ENCODE measurements around the gene CSTF2. TPM values are rescaled to one million over a fixed set of nuclear protein-coding genes. Genes with fewer than 3 reads are reported as not detected.

The CSTF2 gene
- polyA plus RNA-seq, 2 of the 4 experiments (the other 2 are of a cell fraction), result 33.2 to 47.0 TPM

DNA sequence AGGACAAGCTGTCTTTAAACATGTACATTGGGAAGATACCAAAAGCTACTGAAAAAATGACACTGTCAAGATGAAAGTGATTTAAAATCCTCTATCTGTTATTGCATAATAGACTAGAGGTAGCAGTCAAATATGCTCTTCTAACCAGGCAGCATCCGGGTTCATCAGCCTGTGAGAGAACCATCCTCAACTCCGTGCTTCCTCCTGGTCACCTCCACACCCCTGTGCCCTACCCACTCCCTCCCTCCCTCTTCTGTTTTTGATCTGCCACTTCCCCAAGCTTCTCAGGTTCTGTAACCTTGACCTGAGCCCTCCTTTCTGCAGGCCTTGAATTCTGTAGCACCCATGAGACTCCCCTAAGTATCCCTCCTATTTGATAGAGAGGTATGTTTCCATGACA, 48.1 kb downstream of the CSTF2 start:
- H3K9me3 ChIP-seq, result no peaks in the 10 kb centered on the region
- ChIA-PET CTCF (no interaction called here), POLR2A (no interaction called here)
- no peak overlapping the region for H3K27ac ChIP-seq
- TF ChIP-seq RAD21 (conservative IDR thresholded peaks at IDR 0.05 in 1 of 2, IDR thresholded peaks at IDR 0.05 in 1 of 2), result no peak
- no peak for TF ChIP-seq PHF8 (IDR thresholded peaks at IDR 0.05; ENCODE audit: borderline replicate concordance, low read depth)
- no peak for TF ChIP-seq CBX8 (IDR thresholded peaks at IDR 0.05)
- TF ChIP-seq, protein P1, sequence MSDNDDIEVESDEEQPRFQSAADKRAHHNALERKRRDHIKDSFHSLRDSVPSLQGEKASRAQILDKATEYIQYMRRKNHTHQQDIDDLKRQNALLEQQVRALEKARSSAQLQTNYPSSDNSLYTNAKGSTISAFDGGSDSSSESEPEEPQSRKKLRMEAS (IDR thresholded peaks at IDR 0.05), result no peak
- no peak for TF ChIP-seq CTCF (IDR thresholded peaks at IDR 0.05)
- TF ChIP-seq, protein P2, sequence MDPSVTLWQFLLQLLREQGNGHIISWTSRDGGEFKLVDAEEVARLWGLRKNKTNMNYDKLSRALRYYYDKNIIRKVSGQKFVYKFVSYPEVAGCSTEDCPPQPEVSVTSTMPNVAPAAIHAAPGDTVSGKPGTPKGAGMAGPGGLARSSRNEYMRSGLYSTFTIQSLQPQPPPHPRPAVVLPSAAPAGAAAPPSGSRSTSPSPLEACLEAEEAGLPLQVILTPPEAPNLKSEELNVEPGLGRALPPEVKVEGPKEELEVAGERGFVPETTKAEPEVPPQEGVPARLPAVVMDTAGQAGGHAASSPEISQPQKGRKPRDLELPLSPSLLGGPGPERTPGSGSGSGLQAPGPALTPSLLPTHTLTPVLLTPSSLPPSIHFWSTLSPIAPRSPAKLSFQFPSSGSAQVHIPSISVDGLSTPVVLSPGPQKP (IDR thresholded peaks at IDR 0.05; ENCODE audit: low read depth, low read length), result no peak
- no peak for TF ChIP-seq HMGXB4 (CRISPR knock-in tag; IDR thresholded peaks at IDR 0.05; ENCODE audit: borderline replicate concordance)
- no peak for TF ChIP-seq HOXB13 (CRISPR knock-in tag; IDR thresholded peaks at IDR 0.05; ENCODE audit: low read depth)
- TF ChIP-seq ESRRA (IDR thresholded peaks at IDR 0.05; ENCODE audit: borderline replicate concordance, low read length), result no peak
- no peak for TF ChIP-seq TFCP2L1 (CRISPR knock-in tag; IDR thresholded peaks at IDR 0.05)
- TF ChIP-seq, protein P3, sequence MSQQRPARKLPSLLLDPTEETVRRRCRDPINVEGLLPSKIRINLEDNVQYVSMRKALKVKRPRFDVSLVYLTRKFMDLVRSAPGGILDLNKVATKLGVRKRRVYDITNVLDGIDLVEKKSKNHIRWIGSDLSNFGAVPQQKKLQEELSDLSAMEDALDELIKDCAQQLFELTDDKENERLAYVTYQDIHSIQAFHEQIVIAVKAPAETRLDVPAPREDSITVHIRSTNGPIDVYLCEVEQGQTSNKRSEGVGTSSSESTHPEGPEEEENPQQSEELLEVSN (IDR thresholded peaks at IDR 0.05; ENCODE audit: borderline replicate concordance, low read depth), result no peak
- TF ChIP-seq ZNF302 (CRISPR knock-in tag; IDR thresholded peaks at IDR 0.05), result no peak
- no peak overlapping the region for H3K4me3 ChIP-seq
- no peak for DNase-seq (ENCODE audit: low read depth in 1 of 2, low spot score in 1 of 2)
- 77% methylated on average over 2 of the region's 2 CpGs for WGBS (ENCODE audit: missing lambda C conversion rate)
- FAIRE-seq, result no peak
- no peak overlapping the region for H3K4me2 ChIP-seq
- H3K4me1 ChIP-seq, result peaks cover 19% of the 10 kb centered on the region; the same call in 2 of the 3 replicates
- ATAC-seq, result no peak

- H3K27ac ChIP-seq, result no peak overlapping the region; a peak in 1 of 6 replicates
- ChIA-PET POLR2A (no interaction called here), CTCF (no interaction called here)
- peaks cover 19% of the 10 kb centered on the region for H3K4me1 ChIP-seq
- 14% methylated on average over 5 of the region's 5 CpGs for WGBS (ENCODE audit: missing lambda C conversion rate)
- ATAC-seq (no peak; a peak in 1 of 6 replicates), DNase-seq (ENCODE audit: low read depth in 1 of 2, low spot score in 1 of 2) (peak in 1 of 2 experiments; percentile 17), FAIRE-seq (no peak)
- H3K9me3 ChIP-seq, result no peaks in the 10 kb centered on the region
- H3K4me2 ChIP-seq, result peak overlapping the region; percentile 28; the same call in 2 of the 3 replicates
- no peak overlapping the region for H3K4me3 ChIP-seq
- TF ChIP-seq FOSB (CRISPR knock-in tag; IDR thresholded peaks at IDR 0.05) (no peak), CTCF (IDR thresholded peaks at IDR 0.05) (no peak), ATOH8 (CRISPR knock-in tag; IDR thresholded peaks at IDR 0.05; ENCODE audit: low read depth) (no peak), EP300 (IDR thresholded peaks at IDR 0.05) (no peak), RFX5 (IDR thresholded peaks at IDR 0.05) (no peak), POLR2A (IDR thresholded peaks at IDR 0.05; ENCODE audit: low read length) (no peak), MAFK (IDR thresholded peaks at IDR 0.05; ENCODE audit: partially characterized antibody) (no peak), HMGXB4 (CRISPR knock-in tag; IDR thresholded peaks at IDR 0.05; ENCODE audit: borderline replicate concordance) (no peak), GATA3 (IDR thresholded peaks at IDR 0.05; ENCODE audit: borderline replicate concordance) (no peak), ESRRA (IDR thresholded peaks at IDR 0.05; ENCODE audit: borderline replicate concordance, low read length) (no peak)
- TF ChIP-seq, protein P4, sequence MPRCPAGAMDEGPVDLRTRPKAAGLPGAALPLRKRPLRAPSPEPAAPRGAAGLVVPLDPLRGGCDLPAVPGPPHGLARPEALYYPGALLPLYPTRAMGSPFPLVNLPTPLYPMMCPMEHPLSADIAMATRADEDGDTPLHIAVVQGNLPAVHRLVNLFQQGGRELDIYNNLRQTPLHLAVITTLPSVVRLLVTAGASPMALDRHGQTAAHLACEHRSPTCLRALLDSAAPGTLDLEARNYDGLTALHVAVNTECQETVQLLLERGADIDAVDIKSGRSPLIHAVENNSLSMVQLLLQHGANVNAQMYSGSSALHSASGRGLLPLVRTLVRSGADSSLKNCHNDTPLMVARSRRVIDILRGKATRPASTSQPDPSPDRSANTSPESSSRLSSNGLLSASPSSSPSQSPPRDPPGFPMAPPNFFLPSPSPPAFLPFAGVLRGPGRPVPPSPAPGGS (IDR thresholded peaks at IDR 0.05), result no peak
- TF ChIP-seq, protein P5, sequence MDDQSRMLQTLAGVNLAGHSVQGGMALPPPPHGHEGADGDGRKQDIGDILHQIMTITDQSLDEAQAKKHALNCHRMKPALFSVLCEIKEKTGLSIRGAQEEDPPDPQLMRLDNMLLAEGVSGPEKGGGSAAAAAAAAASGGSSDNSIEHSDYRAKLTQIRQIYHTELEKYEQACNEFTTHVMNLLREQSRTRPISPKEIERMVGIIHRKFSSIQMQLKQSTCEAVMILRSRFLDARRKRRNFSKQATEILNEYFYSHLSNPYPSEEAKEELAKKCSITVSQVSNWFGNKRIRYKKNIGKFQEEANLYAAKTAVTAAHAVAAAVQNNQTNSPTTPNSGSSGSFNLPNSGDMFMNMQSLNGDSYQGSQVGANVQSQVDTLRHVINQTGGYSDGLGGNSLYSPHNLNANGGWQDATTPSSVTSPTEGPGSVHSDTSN (IDR thresholded peaks at IDR 0.05), result no peak
- TF ChIP-seq, protein P6, sequence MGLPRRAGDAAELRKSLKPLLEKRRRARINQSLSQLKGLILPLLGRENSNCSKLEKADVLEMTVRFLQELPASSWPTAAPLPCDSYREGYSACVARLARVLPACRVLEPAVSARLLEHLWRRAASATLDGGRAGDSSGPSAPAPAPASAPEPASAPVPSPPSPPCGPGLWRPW (IDR thresholded peaks at IDR 0.05), result no peak
Measured at GRCh38 chrX:100870527-100870926, 50.3 kb downstream of the CSTF2 start.
